LoVo (cell line): ENCODE results near the gene ACKR3.

ENCODE experiments used
- DNase-seq: peaks from one replicate; pipeline ENCODE4 v3.0.0-alpha.2; 2016; ENCODE audit warnings: low spot score

Gene ACKR3

DNA sequence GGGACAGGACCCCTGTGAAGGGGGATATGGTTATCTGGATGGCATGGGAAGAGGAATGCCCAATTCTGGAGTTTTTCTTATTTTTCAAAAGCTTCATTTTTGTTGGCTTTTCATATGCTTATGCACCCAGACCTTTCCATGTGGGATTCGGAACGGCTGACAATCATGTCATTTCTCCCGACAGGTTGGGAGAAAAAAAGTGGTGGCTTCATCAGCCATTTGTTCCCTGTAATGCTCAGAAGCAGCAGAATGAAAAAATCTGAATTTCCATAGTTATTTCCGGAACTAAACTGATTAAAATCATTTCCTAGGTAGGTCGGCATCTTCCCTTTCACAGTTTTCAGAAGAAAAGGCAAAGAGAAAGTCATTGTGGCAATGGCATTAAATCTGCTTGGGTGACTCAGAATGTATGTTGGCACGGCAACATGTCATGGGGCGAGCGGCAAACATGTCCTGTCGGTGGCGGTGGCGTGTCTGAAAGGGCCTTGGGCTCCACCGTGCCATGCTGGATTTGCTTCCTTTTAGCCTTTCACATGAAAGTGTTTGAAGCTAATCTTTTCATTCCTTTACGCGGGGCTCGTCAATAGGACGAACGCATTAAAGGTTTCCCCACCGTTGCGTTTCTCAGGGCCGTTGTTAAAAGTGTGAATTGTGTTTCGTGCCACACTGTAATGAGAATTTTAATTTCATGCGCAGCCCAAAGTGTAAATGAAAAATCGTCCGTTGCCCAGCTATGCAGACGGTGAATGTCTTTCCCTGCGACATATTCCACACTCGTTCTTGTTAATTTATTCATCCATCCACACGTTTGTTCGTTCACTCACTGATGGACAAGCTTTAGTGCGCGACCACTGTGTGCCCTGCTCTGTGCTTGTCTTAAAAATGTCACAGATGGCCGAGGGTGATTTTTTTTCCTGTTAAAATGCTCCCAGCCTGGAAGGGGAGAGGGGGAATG, 18.5 kb downstream of the ACKR3 start:
- DNase-seq: no peak

- DNase-seq: no peak
These were observed 19.4 kb downstream of the ACKR3 start for GRCh38 chr2:236588932-236589592.

DNA sequence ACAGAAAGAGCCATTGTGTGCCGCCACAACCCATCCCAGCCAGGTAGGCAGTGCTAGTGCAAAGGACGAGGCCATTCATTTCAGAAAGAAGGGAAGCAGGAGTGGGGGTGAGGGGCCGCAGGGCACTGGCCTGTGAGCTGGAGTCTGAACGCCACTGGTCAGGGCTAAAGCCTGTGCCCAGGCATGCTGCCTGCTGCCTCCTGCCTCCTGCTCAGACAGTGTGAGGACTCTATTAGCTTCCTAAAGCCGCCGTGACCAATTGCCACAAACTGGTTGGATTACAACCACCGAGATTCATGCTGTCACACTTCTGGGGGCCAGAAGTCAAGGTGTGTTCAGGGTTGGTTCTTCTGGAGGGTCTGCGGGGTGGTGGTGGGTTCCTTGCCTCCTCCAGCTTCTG, 21.2 kb downstream of the ACKR3 start:
- DNase-seq: no peak

DNA sequence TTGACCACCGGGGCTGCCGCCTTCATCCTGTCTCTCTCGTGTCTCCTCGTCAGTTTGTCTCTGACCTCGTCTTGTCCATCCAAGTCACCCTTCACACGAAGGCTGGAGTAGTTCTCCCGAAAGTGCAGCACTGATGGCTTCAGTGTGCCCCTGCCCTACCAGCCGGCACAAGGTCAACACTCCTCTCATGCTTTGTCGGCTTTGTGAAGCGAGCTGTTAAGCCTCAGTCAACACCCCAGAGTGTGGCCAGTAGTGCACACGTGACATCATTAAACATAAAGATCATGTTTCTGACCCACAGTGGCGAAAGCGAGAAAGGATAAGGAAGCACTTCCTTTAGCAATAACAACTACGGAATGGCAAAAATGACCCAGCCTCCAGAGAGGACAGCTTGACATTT, 23.2 kb downstream of the ACKR3 start:
- DNase-seq: no peak

DNA sequence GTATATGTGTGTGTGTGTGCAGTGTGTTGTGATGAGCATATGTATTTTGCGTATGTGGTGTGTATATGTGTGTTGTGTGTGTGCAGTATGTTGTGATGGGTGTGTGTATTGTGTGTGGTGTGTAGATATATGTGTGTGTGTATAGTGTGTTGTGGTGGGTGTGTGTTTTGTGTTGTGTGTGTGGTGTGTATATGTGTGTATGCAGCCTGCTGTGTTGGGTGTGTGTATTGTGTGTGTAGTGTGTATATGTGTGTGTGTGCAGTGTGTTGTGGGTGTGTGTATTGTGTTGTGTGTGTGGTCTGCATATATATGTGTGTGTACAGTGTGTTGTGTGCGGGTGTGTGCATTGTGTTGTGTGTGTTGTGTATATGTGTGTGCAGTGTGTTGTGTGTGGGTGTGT, 23.9 kb downstream of the ACKR3 start:
- no peak for DNase-seq

DNA sequence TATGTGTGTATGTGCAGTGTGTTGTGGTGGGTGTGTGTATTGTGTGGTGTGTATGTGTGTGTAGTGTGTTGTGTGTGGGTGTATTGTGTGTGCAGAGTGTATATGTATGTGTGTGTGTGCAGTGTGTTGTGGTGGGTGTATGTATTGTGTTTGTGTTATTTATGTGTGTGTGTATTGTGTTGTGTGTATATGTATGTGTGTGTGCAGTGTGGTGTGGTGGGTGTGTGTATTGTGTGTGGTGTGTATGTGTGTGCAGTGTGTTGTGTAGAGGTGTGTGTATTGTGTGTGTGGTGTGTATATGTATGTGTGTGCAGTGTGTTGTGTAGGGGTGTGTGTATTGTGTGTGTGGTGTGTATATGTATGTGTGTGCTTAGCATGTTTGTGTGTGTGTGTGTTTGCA, 24.3 kb downstream of the ACKR3 start:
- no peak for DNase-seq

- no peak for DNase-seq
These were observed 28.0 kb downstream of the ACKR3 start for GRCh38 chr2:236597629-236598028.

DNA sequence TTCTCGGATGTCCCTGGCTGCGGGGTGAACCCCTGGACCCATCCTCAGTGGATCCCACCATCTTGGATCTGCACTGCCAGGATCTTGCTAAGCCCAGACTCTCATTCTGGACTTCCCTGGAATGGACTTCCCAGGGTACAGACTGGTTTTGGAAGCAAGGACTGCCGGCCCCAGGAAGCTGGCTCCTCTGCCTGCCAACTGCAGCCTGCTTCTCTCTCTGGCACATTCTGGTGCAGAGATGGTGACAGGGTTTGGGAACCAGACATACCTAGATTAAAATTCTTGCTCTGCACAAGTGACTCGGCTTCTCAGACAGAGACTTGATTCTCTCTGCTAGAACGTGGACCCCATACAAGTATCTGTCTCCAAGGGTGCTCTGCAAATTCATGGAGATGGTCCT, 29.4 kb downstream of the ACKR3 start:
- DNase-seq: no peak

DNA sequence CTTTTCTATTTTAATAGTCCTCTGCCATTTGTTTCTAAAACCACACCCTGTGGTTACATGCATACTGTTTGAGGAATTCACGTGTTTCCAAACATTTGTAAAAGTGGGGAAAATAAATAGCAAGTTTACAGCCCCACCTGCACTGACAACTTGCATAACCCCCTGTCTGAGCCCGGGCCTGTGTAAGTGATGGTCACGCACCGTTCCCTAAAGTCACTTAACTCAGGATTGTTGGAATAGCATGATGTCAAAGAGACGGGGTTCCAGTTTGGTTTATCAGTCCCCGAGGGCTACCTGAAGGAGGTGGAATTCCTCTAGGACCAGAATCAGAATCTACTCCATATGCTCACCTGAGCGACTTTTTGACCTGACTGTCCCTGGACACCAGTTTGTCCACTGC, 30.5 kb downstream of the ACKR3 start:
- DNase-seq: no peak

- DNase-seq: no peak
These were observed 31.3 kb downstream of the ACKR3 start for GRCh38 chr2:236600892-236601291.

DNA sequence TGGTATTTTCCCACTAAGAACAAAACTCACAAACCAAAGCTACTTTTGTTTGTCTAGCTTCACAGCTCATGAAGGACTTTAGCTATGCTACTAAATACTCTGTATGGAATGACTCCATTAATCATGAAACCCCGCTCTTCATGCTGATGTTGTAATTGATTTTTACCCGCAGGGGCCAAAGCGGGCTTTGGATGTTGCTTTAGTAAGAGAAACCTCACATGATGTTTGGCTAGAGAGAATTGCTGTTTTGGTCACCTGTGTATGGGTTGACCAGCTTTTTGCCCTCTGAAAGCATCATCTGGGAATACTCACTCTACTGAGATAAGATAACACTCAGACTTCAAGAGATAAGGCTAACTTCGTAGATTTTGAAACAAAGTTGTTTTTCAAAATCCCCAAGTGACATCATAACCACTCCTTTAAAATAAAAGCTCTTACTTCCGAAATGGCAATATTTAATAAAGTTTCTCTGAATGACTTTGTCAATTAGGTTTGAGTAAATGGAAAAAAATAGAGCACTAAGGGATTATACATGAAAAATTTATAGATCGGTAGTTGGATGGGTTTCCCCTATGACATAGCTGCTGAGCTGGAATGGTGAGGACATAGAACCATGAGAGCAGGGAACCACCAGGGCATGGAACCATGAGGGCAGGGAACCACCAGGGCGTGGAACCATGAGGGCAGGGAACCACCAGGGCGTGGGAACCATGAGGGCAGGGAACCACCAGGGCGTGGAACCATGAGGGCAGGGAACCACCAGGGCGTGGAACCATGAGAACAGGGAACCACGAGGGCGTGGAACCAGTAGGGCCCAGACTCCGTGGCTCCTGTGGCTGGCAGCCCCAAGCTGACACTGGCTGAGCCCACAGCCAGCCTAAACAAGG, 31.9 kb downstream of the ACKR3 start:
- DNase-seq: no peak

DNA sequence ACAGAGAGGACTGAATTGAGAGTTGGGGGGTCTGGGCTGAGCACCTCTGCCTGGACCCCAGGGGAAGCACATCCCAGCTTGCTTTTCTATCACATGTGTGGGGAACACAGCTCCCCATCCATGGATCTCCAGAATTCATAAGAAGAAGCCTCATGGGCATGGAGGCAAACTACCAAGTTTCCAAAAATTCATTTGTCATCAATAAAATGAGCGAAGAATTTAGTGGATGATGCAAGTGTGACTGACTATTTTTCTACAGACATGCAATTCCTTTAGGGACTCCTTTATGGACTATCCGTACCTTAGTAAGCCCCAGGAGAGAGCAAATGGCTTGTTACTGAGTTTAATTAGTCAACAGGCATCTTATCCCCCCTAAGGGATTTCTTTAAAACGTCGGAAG, 33.1 kb downstream of the ACKR3 start:
- DNase-seq: no peak

DNA sequence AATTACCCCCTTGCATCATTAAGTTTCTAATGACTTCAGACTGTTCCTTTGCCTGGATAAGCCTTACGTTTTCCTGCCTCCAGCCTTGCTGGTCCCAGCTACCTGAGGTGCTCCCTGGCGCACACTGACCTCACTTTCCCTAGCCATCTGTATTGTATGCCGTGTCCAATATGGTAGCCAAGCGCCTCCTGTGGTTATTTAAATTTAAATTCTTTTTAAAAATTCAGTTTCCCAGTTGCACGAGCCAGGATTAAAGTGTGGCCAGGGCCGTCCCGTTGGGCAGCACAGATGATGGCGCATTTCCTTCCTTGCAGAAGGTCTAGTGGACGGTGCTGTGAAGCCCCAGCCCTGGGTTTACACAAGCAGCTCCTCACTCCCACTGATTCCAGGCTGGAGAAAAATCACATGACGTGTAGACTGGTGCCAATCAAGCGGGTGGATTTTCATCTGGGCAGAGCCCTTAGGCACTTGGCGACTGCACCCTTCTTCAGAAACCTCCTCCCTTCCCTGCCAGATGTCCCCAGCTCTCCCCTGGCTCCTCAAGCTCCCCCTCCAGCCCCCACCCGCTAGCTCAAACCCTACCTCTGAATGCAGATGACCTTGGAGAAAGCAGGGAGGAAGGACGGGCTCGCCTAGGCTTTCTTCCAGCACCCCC, 33.9 kb downstream of the ACKR3 start:
- no peak for DNase-seq

DNA sequence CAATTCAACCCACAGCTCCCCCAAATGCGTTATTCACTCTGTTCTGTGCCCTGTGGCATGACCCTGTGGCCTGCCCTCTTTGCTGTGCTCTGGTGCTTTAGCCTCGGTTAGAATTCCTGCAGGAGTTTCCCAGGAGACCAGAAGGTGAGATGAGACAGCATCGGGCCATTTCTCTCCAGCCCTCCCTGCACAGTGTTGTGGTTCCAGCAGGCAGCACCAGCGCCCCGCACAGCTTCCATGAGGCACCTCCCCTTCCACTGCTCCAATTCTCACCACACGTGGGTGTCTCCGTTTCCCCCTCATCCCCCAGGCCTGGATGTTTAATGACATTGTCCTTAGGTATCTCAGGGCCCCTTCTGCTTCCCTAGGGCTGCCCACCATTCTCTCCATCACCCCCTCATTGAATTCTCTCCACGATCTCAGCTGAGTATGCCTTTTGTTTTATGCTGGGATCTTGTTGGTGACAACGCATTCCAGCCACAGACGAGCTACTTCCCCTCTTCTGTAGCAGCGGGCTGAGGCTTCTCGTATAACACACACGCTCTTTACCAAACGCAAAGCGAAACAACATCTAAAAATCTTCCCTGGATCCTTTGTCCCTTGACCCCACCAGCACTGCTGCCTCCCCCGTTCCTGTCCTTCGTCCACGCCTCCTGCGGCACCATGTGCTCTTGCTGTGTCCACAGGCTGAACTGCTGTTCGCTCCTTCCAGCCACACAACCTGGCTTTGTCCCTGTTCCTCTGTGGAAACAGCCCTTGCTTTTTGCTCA, 35.1 kb downstream of the ACKR3 start:
- DNase-seq: no peak

DNA sequence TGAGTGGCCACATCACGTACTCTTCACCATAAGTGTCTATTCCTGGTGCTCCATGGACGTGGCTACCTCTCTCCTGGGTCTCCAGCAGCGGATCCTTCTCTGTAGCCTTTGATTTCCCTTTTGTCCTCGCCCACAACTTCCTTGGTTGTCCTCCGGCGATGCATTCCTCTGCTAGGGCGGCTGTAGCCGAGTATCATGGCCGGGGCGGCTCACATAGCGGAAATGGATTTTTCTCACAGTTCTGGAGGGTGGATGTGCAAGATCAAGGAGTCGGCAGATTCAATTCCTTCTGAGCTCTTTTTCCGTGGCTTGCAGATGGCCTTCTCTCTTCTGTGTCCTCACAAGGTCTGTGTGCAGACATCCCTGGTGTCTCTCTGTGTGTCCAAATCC, 35.7 kb downstream of the ACKR3 start:
- DNase-seq: no peak

DNA sequence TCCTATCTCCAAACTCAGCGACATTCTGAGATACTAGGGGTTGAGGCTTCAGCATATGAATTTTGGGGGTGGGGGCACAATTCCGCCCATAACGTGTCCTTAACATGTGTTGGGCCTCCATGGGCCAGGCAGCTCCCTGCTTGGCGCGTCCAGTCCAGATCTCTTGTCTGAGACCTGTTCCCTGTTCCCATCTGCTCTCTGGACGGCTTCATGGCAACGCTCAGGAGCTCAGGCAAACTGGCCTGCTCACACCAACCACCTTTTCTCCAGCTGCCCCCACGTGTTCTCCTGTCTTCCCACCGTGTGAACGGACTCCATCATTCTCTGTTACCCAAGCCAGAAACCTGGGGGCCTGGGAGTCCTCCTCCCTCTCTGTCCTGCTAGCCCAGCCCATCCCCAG, 36.4 kb downstream of the ACKR3 start:
- no peak for DNase-seq

DNA sequence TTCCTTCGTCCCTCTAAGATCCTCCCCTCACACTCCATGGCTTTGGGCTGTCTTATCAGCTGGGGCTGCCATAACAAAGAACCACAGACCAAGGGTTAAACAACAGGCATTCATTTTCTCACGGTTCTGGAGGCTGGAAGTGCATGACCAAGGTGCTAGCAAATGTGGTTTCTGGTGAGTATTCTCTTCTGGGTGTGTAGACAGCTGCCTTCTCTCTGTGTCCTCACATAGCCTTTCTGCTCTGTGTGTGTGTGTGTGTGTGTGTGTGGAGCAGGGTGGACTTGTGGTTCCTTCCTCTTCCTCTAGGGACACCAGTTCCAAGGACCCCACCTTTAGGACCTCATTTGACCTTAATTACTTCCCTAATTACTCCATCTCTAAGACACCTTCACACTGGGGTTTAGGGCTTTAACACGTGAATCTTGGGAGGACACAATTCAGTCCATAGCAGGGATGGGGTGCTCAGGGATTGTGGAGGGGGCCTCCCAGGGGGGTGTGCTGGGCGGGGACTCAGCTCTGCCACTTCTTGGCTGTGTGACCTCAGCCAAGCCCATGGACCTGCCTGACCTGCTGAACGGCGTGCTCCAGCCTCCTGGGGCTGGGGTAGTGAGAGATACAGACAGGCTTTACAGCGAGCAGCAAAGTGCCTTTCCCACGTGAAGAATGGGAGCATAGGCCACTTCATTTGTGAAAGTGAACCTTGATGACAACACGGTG, 38.0 kb downstream of the ACKR3 start:
- no peak for DNase-seq

DNA sequence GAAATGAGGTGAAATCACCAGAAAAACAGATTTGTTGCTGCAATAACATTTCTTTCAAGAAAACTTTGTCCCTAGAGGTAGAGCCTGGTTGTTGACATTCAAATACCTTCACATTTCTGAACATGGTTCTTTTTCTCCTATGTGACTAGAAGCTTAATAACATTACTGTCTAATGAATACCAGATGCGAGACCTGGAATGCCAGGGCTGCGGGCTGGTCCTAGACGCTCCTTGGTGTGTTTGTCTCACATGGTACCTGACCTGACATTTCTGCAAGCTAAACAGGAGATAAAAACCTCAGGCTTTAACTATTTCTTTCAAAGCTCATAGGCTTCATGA, 38.5 kb downstream of the ACKR3 start:
- DNase-seq: no peak

- no peak for DNase-seq
These were observed 39.1 kb downstream of the ACKR3 start for GRCh38 chr2:236608710-236609109.

GRCh38 chr2:236610991-236611821, 41.6 kb downstream of the ACKR3 start:
- no peak for DNase-seq
